Mammary epithelial cell (primary cell): ENCODE measurements around the gene RICTOR.

Experiments used
- CTCF ChIP-seq, 2 donors: IDR thresholded peaks in 1 of 2; conservative IDR thresholded peaks in 1 of 2; 2 replicates each; pipeline ENCODE4 v1.5.1; 2011 to 2012; ENCODE audit warnings: inconsistent platforms in 2 of 2, low read length in 2 of 2, mild to moderate bottlenecking in 2 of 2, control low read depth in 1 of 2, low read depth in 1 of 2; ENCODE audit not compliant: insufficient read depth in 1 of 2; ENCODE audit errors: extremely low read depth in 1 of 2
- EZH2 ChIP-seq: IDR thresholded peaks from 2 replicates; pipeline ENCODE4 v1.6.1; 2012; ENCODE audit warnings: low read length, inconsistent platforms, borderline replicate concordance

GRCh38 chr5:39121315-39121714 is 47.1 kb upstream of the RICTOR start:
- TF ChIP-seq CTCF (conservative IDR thresholded peaks at IDR 0.05 in 1 of 2, IDR thresholded peaks at IDR 0.05 in 1 of 2; ENCODE audit: extremely low read depth in 1 of 2, insufficient read depth in 1 of 2, low read depth in 1 of 2, low read length in 2 of 2) (no peak), EZH2 (no peak)
